ENCODE results near the gene SLC24A3.

SLC24A3 gene

GRCh38 chr20:19338380-19338779 is 125.9 kb downstream of the SLC24A3 start:
- DNase-seq: no peak

- DNase-seq: no peak
These were observed 126.5 kb downstream of the SLC24A3 start for GRCh38 chr20:19338960-19339359.

GRCh38 chr20:19341348-19342053 is 129.1 kb downstream of the SLC24A3 start:
- no peak for DNase-seq

GRCh38 chr20:19344341-19344740 is 131.9 kb downstream of the SLC24A3 start:
- DNase-seq: no peak

- no peak for DNase-seq
These were observed 135.6 kb downstream of the SLC24A3 start for GRCh38 chr20:19347943-19348456.

- DNase-seq: no peak
These were observed 136.1 kb downstream of the SLC24A3 start for GRCh38 chr20:19348582-19348981.

GRCh38 chr20:19349879-19350278 is 137.4 kb downstream of the SLC24A3 start:
- DNase-seq: no peak

GRCh38 chr20:19351542-19351941 is 139.1 kb downstream of the SLC24A3 start:
- DNase-seq: no peak

- DNase-seq: no peak
These were observed 142.5 kb downstream of the SLC24A3 start for GRCh38 chr20:19354950-19355349.

- DNase-seq: no peak
These were observed 149.3 kb downstream of the SLC24A3 start for GRCh38 chr20:19361790-19362189.

GRCh38 chr20:19363476-19363875 is 151.0 kb downstream of the SLC24A3 start:
- no peak for DNase-seq

- no peak for DNase-seq
These were observed 155.1 kb downstream of the SLC24A3 start for GRCh38 chr20:19367591-19367990.

- peak in 26 of 56 donors; percentile 4 to 62 (median 40) for DNase-seq
These were observed 155.9 kb downstream of the SLC24A3 start for GRCh38 chr20:19368351-19368750.

GRCh38 chr20:19370076-19371075 is 157.9 kb downstream of the SLC24A3 start:
- DNase-seq: no peak

GRCh38 chr20:19371112-19371511 is 158.7 kb downstream of the SLC24A3 start:
- DNase-seq: no peak

GRCh38 chr20:19374216-19374615 is 161.8 kb downstream of the SLC24A3 start:
- DNase-seq: no peak

GRCh38 chr20:19375395-19375794 is 163.0 kb downstream of the SLC24A3 start:
- DNase-seq: no peak

GRCh38 chr20:19375801-19376200 is 163.4 kb downstream of the SLC24A3 start:
- no peak for DNase-seq

- peak in 23 of 56 donors; percentile 2 to 60 (median 22) for DNase-seq
These were observed 164.2 kb downstream of the SLC24A3 start for GRCh38 chr20:19376451-19377229.

GRCh38 chr20:19378058-19378457 is 165.6 kb downstream of the SLC24A3 start:
- DNase-seq: no peak

GRCh38 chr20:19380211-19380610 is 167.8 kb downstream of the SLC24A3 start:
- no peak for DNase-seq
